GM23248 (cell line): ENCODE data around the gene RSRC1.

Experiments
- EZH2 ChIP-seq: fragments of 200-600 bp; sonication (generic); IDR thresholded peaks from 2 replicates; pipeline ENCODE4 v1.6.1; 2018; ENCODE audit warnings: antibody characterized with exemption, mild to moderate bottlenecking; ENCODE audit not compliant: insufficient read depth, poor library complexity, severe bottlenecking
- EZH2phosphoT487 ChIP-seq: fragments of 200-600 bp; sonication (generic); IDR thresholded peaks from 2 replicates; pipeline ENCODE4 v1.6.1; 2018; ENCODE audit warnings: antibody characterized with exemption, moderate library complexity, mild to moderate bottlenecking, low read depth; ENCODE audit not compliant: insufficient read depth

DNA sequence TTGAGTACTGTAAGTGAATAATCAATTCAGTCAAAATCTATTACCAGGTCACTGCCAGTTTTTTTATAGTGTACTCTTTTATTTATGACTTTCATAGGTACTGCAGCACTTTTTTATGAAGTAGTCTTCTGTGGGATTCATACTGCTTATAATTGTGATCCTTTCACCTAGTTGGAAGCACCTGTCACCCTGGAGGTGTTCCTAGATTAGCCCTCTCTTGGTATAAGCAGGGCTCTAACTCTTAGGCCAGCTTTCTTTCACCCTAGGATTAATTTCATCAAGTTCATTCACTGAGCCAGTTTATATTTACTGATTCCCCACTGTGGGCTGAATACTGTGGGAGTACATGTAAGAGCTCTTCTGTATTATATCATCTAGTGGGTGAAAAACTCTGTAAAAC lies 395.2 kb downstream of the RSRC1 start:
- TF ChIP-seq EZH2 (no peak), EZH2phosphoT487 (no peak)
